ENCODE data around the gene SGCD. TPM values are rescaled to one million over a fixed set of nuclear protein-coding genes. Genes with fewer than 3 reads are reported as not detected.

The SGCD gene
- total RNA-seq, 1 donor from 2014 or later, result 6.0 TPM

DNA sequence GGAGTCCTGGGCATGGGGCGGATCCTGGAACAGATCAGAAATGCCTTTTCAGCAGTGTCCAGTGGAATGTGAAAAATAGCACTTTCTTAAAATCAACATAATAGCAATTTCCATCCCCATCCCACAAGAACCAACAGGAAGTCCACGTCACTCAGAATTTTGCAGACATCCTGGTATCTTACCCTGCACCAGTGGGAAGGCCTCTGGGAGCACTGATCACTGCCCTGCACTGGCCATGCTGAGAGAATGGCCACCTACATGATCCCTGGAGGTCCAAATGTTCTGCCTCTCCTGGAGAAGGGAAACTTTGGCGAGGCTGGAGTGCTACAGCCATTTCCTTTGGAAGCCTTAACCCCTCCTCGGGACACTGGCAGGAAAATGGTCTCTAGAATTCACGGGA, 173.8 kb downstream of the SGCD start:
- no peak overlapping the region for H3K4me3 ChIP-seq
- no peak for DNase-seq
- TF ChIP-seq, protein P1, sequence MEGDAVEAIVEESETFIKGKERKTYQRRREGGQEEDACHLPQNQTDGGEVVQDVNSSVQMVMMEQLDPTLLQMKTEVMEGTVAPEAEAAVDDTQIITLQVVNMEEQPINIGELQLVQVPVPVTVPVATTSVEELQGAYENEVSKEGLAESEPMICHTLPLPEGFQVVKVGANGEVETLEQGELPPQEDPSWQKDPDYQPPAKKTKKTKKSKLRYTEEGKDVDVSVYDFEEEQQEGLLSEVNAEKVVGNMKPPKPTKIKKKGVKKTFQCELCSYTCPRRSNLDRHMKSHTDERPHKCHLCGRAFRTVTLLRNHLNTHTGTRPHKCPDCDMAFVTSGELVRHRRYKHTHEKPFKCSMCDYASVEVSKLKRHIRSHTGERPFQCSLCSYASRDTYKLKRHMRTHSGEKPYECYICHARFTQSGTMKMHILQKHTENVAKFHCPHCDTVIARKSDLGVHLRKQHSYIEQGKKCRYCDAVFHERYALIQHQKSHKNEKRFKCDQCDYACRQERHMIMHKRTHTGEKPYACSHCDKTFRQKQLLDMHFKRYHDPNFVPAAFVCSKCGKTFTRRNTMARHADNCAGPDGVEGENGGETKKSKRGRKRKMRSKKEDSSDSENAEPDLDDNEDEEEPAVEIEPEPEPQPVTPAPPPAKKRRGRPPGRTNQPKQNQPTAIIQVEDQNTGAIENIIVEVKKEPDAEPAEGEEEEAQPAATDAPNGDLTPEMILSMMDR (IDR thresholded peaks at IDR 0.05), result no peak
- no peak for ATAC-seq
- intact Hi-C loops (cut with DNase I), result no loop called here
- no peaks in the 10 kb centered on the region for H3K9me3 ChIP-seq
- no peaks in the 10 kb centered on the region for H3K36me3 ChIP-seq
- H3K27me3 ChIP-seq (ENCODE audit: low read depth), result no peaks in the 10 kb centered on the region
- H3K4me1 ChIP-seq, result no peaks in the 10 kb centered on the region
- no peak overlapping the region for H3K27ac ChIP-seq

DNA sequence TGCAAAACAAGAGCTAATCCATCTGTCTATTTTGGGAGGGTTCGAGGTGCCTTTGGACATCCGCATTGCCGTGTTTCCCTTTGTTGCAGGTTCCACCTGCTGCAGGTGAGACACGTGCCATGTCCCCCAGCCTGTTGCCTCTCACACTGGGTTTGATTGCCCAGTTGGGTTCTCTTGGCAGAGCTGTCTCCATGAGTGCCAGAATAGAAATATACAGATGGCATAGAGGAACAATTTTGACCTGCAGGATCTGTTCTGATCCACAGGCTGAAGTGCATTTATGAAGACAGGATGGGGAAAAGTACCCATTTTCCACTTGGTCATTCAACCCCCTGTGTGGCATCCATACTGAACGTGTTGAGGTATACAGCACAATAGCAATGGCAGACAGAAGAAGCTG, 178.1 kb downstream of the SGCD start:
- intact Hi-C loops (cut with DNase I), result no loop called here
- H3K9me3 ChIP-seq, result no peaks in the 10 kb centered on the region
- TF ChIP-seq, protein P1 (IDR thresholded peaks at IDR 0.05), result no peak
- H3K36me3 ChIP-seq, result no peaks in the 10 kb centered on the region
- H3K27me3 ChIP-seq (ENCODE audit: low read depth), result no peaks in the 10 kb centered on the region
- no peak overlapping the region for H3K4me3 ChIP-seq
- H3K4me1 ChIP-seq, result no peaks in the 10 kb centered on the region
- no peak for DNase-seq
- ATAC-seq, result no peak
- H3K27ac ChIP-seq, result no peak overlapping the region

DNA sequence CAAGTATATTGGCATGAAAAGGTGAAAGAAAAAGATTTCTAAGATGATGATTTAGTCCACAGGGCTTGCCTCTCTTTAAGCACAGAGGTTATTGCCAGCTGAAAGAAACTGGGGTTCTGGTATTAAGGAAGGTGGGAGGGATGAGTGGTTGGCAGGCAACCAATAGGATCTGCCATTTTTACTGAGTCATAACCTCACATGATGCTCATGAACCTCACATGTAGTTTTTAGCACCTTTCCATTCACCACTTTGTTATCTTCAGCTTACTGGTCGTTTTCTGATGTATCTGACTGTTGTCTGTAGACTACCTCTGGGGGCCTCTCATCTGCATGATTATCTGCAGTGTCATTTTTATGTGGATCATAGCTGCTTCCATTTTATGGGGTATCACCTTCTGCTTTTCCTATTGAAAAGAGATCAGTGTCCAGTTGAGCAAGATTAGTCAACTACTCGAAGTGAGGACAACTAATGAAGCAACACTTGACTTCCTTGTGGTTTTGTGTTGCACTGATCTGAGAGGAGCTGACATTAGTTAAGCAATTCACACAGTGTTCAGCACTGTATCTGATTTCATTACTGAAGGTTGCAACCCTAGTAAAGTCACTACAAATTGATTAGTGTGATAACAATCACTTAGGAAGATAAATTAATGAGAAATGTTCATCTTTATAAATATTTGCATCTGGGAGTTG, 186.3 kb downstream of the SGCD start:
- no peaks in the 10 kb centered on the region for H3K9me3 ChIP-seq
- TF ChIP-seq, protein P1 (IDR thresholded peaks at IDR 0.05), result no peak
- H3K36me3 ChIP-seq, result no peaks in the 10 kb centered on the region
- peak in 1 of 2 donors; percentile 37 for ATAC-seq
- intact Hi-C loops (cut with DNase I), result no loop called here
- no peaks in the 10 kb centered on the region for H3K4me1 ChIP-seq
- no peak for DNase-seq
- H3K27me3 ChIP-seq (ENCODE audit: low read depth), result no peaks in the 10 kb centered on the region
- H3K4me3 ChIP-seq, result no peak overlapping the region
- H3K27ac ChIP-seq, result no peak overlapping the region

DNA sequence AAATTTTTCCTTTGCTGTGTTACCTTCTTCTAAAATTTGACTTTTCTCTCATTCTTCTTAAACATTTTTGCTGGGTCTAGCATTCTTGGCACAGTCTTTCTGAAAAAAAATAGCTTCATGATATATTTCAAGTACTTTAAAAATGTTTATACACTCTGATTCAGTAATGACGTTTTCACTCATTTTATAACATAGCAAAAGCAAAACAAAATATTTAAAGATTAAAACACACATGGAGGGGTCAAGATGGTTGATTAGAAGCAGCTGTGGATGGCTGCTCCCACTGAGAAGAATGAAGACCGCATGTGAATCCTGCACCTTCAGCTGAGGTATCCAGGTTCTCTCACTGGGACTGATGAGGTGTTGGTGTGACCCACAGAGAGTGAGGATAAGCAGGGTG, 188.2 kb downstream of the SGCD start:
- DNase-seq, result no peak
- H3K36me3 ChIP-seq, result no peaks in the 10 kb centered on the region
- no peaks in the 10 kb centered on the region for H3K27me3 ChIP-seq (ENCODE audit: low read depth)
- no peak for ATAC-seq
- no peaks in the 10 kb centered on the region for H3K9me3 ChIP-seq
- H3K4me1 ChIP-seq, result no peaks in the 10 kb centered on the region
- intact Hi-C loops (cut with DNase I), result no loop called here
- no peak overlapping the region for H3K4me3 ChIP-seq
- TF ChIP-seq, protein P1 (IDR thresholded peaks at IDR 0.05), result no peak
- no peak overlapping the region for H3K27ac ChIP-seq

DNA sequence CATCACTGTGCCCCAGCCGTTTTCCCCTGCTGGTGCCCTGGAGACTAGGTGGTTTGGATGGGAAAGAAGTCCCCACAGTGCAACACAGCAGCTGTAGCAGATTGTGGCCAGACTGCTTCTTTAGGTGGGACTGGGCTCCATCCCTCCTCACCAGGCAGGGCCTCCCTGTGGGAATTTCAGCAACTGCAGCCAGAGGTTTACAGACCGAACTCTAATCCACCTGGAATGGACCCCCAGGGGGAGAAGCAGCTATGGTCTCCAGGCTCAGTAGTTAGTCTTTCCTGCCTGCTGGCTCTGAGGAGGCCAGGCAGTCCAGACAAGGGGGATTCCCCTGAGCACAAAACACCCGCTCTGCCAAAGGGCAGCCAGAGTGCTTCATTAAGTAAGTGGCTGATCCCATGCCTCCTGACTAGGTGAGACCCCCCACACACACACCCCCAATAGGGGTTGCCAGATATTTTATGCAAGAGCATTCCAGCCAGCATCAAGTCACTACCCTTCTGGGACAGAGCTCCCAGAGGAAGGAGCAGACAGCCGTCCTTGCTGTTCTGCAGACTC, 188.9 kb downstream of the SGCD start:
- H3K36me3 ChIP-seq, result no peaks in the 10 kb centered on the region
- no peak overlapping the region for H3K4me3 ChIP-seq
- ATAC-seq, result no peak
- H3K4me1 ChIP-seq, result no peaks in the 10 kb centered on the region
- no peaks in the 10 kb centered on the region for H3K27me3 ChIP-seq (ENCODE audit: low read depth)
- TF ChIP-seq, protein P1 (IDR thresholded peaks at IDR 0.05), result no peak
- no peak for DNase-seq
- no peak overlapping the region for H3K27ac ChIP-seq
- H3K9me3 ChIP-seq, result no peaks in the 10 kb centered on the region
- intact Hi-C loops (cut with DNase I), result no loop called here
